WTC11 (cell line): ENCODE results near the gene ZDHHC21. TPM values are rescaled to one million over a fixed set of nuclear protein-coding genes. Genes with fewer than 3 reads are reported as not detected.
A peak's percentile ranks its signal among the peaks of the same experiment; 100 is the strongest.

ENCODE experiments used
- ATAC-seq: fragments of 200-7000 bp; cut with Tn5 transposase; 2 replicates; pipeline ENCODE4 v1.10.0; 2021; ENCODE audit warnings: mild to moderate bottlenecking, moderate library complexity
- CTCF ChIA-PET: fragments of 300-600 bp; sonication (Branson Sonifier 250); formaldehyde crosslinking; loops from one replicate; lab custom pipeline; 2021; ENCODE audit warnings: antibody characterized with exemption; lab: Charles Lee
- POLR2A ChIA-PET: fragments of 350-600 bp; sonication (Branson Sonifier 250); formaldehyde crosslinking; loops from one replicate; lab custom pipeline; 2021; ENCODE audit warnings: antibody characterized with exemption; lab: Charles Lee
- DNase-seq: peaks from one replicate; pipeline ENCODE4 v3.0.0; 2021; ENCODE audit warnings: low spot score
- H3K27ac Mint-ChIP-seq: 2 replicates; pipeline ENCODE4 v1.8.0; 2021; ENCODE audit warnings: mixed read lengths
- H3K27me3 Mint-ChIP-seq: 2 replicates; pipeline ENCODE4 v1.8.0; 2021; ENCODE audit warnings: low read depth, mild to moderate bottlenecking, moderate library complexity, mixed read lengths
- H3K36me3 Mint-ChIP-seq: 2 replicates; pipeline ENCODE4 v1.8.0; 2021; ENCODE audit warnings: mixed read lengths
- H3K4me1 Mint-ChIP-seq: 2 replicates; pipeline ENCODE4 v1.8.0; 2022; ENCODE audit warnings: mixed read lengths
- H3K4me3 Mint-ChIP-seq: 2 replicates; pipeline ENCODE4 v1.8.0; 2021; ENCODE audit warnings: mild to moderate bottlenecking, moderate library complexity, mixed read lengths
- H3K9me3 Mint-ChIP-seq: 2 replicates; pipeline ENCODE4 v1.8.0; 2021; ENCODE audit warnings: mixed read lengths
- ARID4B ChIP-seq: sonication (generic); formaldehyde crosslinking; IDR thresholded peaks from 2 replicates; pipeline ENCODE4 v1.8.0; 2023; ENCODE audit warnings: missing genetic modification reagents, mild to moderate bottlenecking, borderline replicate concordance
- ATF1 ChIP-seq: sonication (generic); formaldehyde crosslinking; IDR thresholded peaks from 2 replicates; pipeline ENCODE4 v1.8.1; 2023; ENCODE audit warnings: mild to moderate bottlenecking, moderate library complexity, missing genetic modification reagents
- ATF2 ChIP-seq: sonication (generic); formaldehyde crosslinking; IDR thresholded peaks from 2 replicates; pipeline ENCODE4 v1.8.1; 2022; ENCODE audit warnings: low read depth, missing genetic modification reagents, borderline replicate concordance
- CREB1 ChIP-seq: sonication (generic); formaldehyde crosslinking; IDR thresholded peaks from 2 replicates; pipeline ENCODE4 v1.8.0; 2023; ENCODE audit warnings: mild to moderate bottlenecking, missing genetic modification reagents
- CTCF ChIP-seq: fragments of 200-600 bp; IDR thresholded peaks from 2 replicates; pipeline ENCODE4 v1.8.0; 2022; ENCODE audit warnings: antibody characterized with exemption
- FOXK1 ChIP-seq: sonication (generic); formaldehyde crosslinking; IDR thresholded peaks from 2 replicates; pipeline ENCODE4 v1.8.0; 2022; ENCODE audit warnings: mild to moderate bottlenecking, moderate library complexity, missing genetic modification reagents
- GABPB1 ChIP-seq: sonication (generic); formaldehyde crosslinking; IDR thresholded peaks from 2 replicates; pipeline ENCODE4 v1.8.1; 2023; ENCODE audit warnings: mild to moderate bottlenecking, missing genetic modification reagents
- HMGA2 ChIP-seq: fragments of 250-450 bp; sonication (Bioruptor Pico); IDR thresholded peaks from 2 replicates; pipeline ENCODE4 v1.4.0; 2021; ENCODE audit warnings: mild to moderate bottlenecking, moderate library complexity
- HMGXB4 ChIP-seq: sonication (generic); formaldehyde crosslinking; IDR thresholded peaks from 2 replicates; pipeline ENCODE4 v1.8.1; 2023; ENCODE audit warnings: mild to moderate bottlenecking, moderate library complexity, missing genetic modification reagents
- IRF1 ChIP-seq: sonication (generic); formaldehyde crosslinking; IDR thresholded peaks from 2 replicates; pipeline ENCODE4 v1.8.0; 2023; ENCODE audit warnings: missing genetic modification reagents
- NFATC4 ChIP-seq: fragments of 250-450 bp; sonication (Bioruptor Pico); IDR thresholded peaks from 2 replicates; pipeline ENCODE4 v1.9.0; 2021; ENCODE audit warnings: mild to moderate bottlenecking
- NFE2L1 ChIP-seq: sonication (generic); formaldehyde crosslinking; IDR thresholded peaks from 2 replicates; pipeline ENCODE4 v1.8.1; 2023; ENCODE audit warnings: missing genetic modification reagents
- PRRX2 ChIP-seq: fragments of 250-450 bp; sonication (Bioruptor Pico); IDR thresholded peaks from 2 replicates; pipeline ENCODE4 v1.8.0; 2021; ENCODE audit warnings: mild to moderate bottlenecking
- TEAD1 ChIP-seq: sonication (generic); formaldehyde crosslinking; IDR thresholded peaks from 2 replicates; pipeline ENCODE4 v1.8.0; 2022; ENCODE audit warnings: mild to moderate bottlenecking, missing genetic modification reagents
- TP53 ChIP-seq: sonication (generic); formaldehyde crosslinking; IDR thresholded peaks from 2 replicates; pipeline ENCODE4 v1.8.1; 2023; ENCODE audit warnings: mild to moderate bottlenecking, missing genetic modification reagents
- ZNF121 ChIP-seq: sonication (generic); formaldehyde crosslinking; IDR thresholded peaks from 2 replicates; pipeline ENCODE4 v1.8.0; 2023; ENCODE audit warnings: missing genetic modification reagents
- ZNF425 ChIP-seq: fragments of 250-450 bp; sonication (Bioruptor Pico); conservative IDR thresholded peaks from 2 replicates; pipeline ENCODE4 v1.9.0; 2021; ENCODE audit warnings: mild to moderate bottlenecking
- ZNF512 ChIP-seq: sonication (generic); formaldehyde crosslinking; IDR thresholded peaks from 2 replicates; pipeline ENCODE4 v1.8.1; 2022; ENCODE audit warnings: missing genetic modification reagents, borderline replicate concordance
- total RNA-seq: library from RNA; stranded (reverse); gene quantifications from 3 replicates; pipeline ENCODE4 v1.2.3, GENCODE V29; 2021

The ZDHHC21 gene
- total RNA-seq, 1 experiment from 2014 or later = 6.7 TPM

GRCh38 chr9:14618836-14619420, 74.3 kb downstream of the ZDHHC21 start (continued):
- no peak for TF ChIP-seq ARID4B (CRISPR knock-in tag)
- no peak for TF ChIP-seq CREB1 (CRISPR knock-in tag)
- no peak for TF ChIP-seq HMGXB4
- no peak for TF ChIP-seq TEAD1 (CRISPR knock-in tag)
- TF ChIP-seq, all 79 proteins: peak for 0

- H3K27ac Mint-ChIP-seq = no peak overlapping the region
- H3K27me3 Mint-ChIP-seq = no peaks in the 10 kb centered on the region
- ChIA-PET CTCF (interaction anchor here (0.7 to 1.6 kb wide), 3 partner anchors 17 to 150 kb away, joined by 3 read pairs; no protein-coding TSS in a partner anchor), POLR2A (no interaction called here)
- no peak for DNase-seq
- no peaks in the 10 kb centered on the region for H3K9me3 Mint-ChIP-seq
- peak; percentile 71 for ATAC-seq
- H3K4me3 Mint-ChIP-seq = no peak overlapping the region
- H3K4me1 Mint-ChIP-seq = no peaks in the 10 kb centered on the region
- TF ChIP-seq ATF1 (no peak), CTCF (peak; percentile 54; the same call in 1 of the 2 replicates), ZNF121 (CRISPR knock-in tag) (no peak), NFE2L1 (no peak)
- no peaks in the 10 kb centered on the region for H3K36me3 Mint-ChIP-seq
These were observed 76.8 kb downstream of the ZDHHC21 start for GRCh38 chr9:14616188-14616982.

- no peak overlapping the region for H3K27ac Mint-ChIP-seq
- no peaks in the 10 kb centered on the region for H3K27me3 Mint-ChIP-seq
- no peak for ATAC-seq
- no peak for DNase-seq
- H3K36me3 Mint-ChIP-seq = peaks cover 3% of the 10 kb centered on the region
- no peaks in the 10 kb centered on the region for H3K4me1 Mint-ChIP-seq
- no peaks in the 10 kb centered on the region for H3K9me3 Mint-ChIP-seq
- POLR2A ChIA-PET = interaction anchor here (0.6 kb wide), 1 partner anchor 132 kb away, joined by 3 read pairs; no protein-coding TSS in a partner anchor
- H3K4me3 Mint-ChIP-seq = no peak overlapping the region
- CTCF ChIA-PET = no interaction called here
- TF ChIP-seq IRF1 (CRISPR knock-in tag) (no peak), GABPB1 (CRISPR knock-in tag) (no peak), HMGA2 (CRISPR knock-in tag) (no peak), ZNF512 (CRISPR knock-in tag) (no peak), ATF2 (CRISPR knock-in tag) (no peak), TP53 (CRISPR knock-in tag) (no peak), ZNF425 (CRISPR knock-in tag) (no peak), PRRX2 (no peak), FOXK1 (CRISPR knock-in tag) (no peak), NFATC4 (no peak)
These were observed 84.7 kb downstream of the ZDHHC21 start for GRCh38 chr9:14608540-14608939.
